ENCODE data around the gene MEIOC.
A peak's percentile ranks its signal among the peaks of the same experiment; 100 is the strongest.

Gene MEIOC

GRCh38 chr17:44623070-44623725 lies 33.1 kb upstream of the MEIOC start:
- no CpG with 5 or more reads among the region's 6 CpGs for WGBS (ENCODE audit: extremely low coverage, insufficient coverage, insufficient read length)
- Histone ChIP-seq H2AK5ac (ENCODE audit: low read length) (no peak overlapping the region), H3K27ac (ENCODE audit: low read depth, low read length) (no peak overlapping the region)

GRCh38 chr17:44627513-44628242 lies 28.6 kb upstream of the MEIOC start:
- H2AFZ ChIP-seq (ENCODE audit: insufficient read depth, low read length, poor library complexity) = no peak overlapping the region
- no peak overlapping the region for H3K9ac ChIP-seq (ENCODE audit: low read length)
- no peak overlapping the region for H4K12ac ChIP-seq (ENCODE audit: low read depth, low read length)
- no peaks in the 10 kb centered on the region for H3K27me3 ChIP-seq (ENCODE audit: insufficient read depth, low read length)
- no peak overlapping the region for H4K8ac ChIP-seq (ENCODE audit: low read depth, low read length)
- H2BK120ac ChIP-seq (ENCODE audit: insufficient read depth, low read length, poor library complexity) = no peak overlapping the region
- no peak overlapping the region for H3K4ac ChIP-seq (ENCODE audit: low read depth, low read length)
- no peaks in the 10 kb centered on the region for H3K36me3 ChIP-seq (ENCODE audit: control insufficient read depth in 1 of 2, insufficient read depth in 2 of 2, low read length in 2 of 2)
- no peaks in the 10 kb centered on the region for H3K79me1 ChIP-seq (ENCODE audit: low read length)
- no peak for DNase-seq
- no peak overlapping the region for H3K4me3 ChIP-seq (ENCODE audit: low read depth, low read length)
- H2AK5ac ChIP-seq (ENCODE audit: low read length) = no peak overlapping the region
- WGBS (ENCODE audit: extremely low coverage, insufficient coverage, insufficient read length) = no CpG with 5 or more reads among the region's 9 CpGs
- no peak overlapping the region for H3K23ac ChIP-seq (ENCODE audit: low read length)
- peaks cover 2 to 6% of the 10 kb centered on the region in 2 experiments for H3K4me1 ChIP-seq (ENCODE audit: control insufficient read depth in 1 of 2, insufficient read depth in 2 of 2, low read length in 2 of 2)
- no peak overlapping the region for H3K14ac ChIP-seq (ENCODE audit: low read length)
- H3K27ac ChIP-seq (ENCODE audit: low read depth, low read length) = no peak overlapping the region
- H3K18ac ChIP-seq (ENCODE audit: low read length) = no peak overlapping the region
- H4K91ac ChIP-seq (ENCODE audit: low read depth, low read length) = peak overlapping the region; percentile 13
- no peak overlapping the region for H2BK12ac ChIP-seq (ENCODE audit: low read length)
- H3K4me2 ChIP-seq (ENCODE audit: low read length) = no peak overlapping the region
- no peaks in the 10 kb centered on the region for H3K9me3 ChIP-seq (ENCODE audit: insufficient read depth, low read depth, low read length)
- H2BK5ac ChIP-seq (ENCODE audit: low read depth, low read length, poor library complexity) = no peak overlapping the region
- no peaks in the 10 kb centered on the region for H3K79me2 ChIP-seq (ENCODE audit: control insufficient read depth, insufficient read depth, low read length, poor library complexity)

More at GRCh38 chr17:44623070-44623725, 33.1 kb upstream of the MEIOC start:
- Histone ChIP-seq H2BK12ac (ENCODE audit: low read length) (no peak overlapping the region), H3K79me2 (ENCODE audit: control insufficient read depth, insufficient read depth, low read length, poor library complexity) (no peaks in the 10 kb centered on the region), H3K14ac (ENCODE audit: low read length) (no peak overlapping the region), H3K23ac (ENCODE audit: low read length) (no peak overlapping the region), H3K18ac (ENCODE audit: low read length) (no peak overlapping the region), H3K27me3 (ENCODE audit: insufficient read depth, low read length) (no peaks in the 10 kb centered on the region), H2BK120ac (ENCODE audit: insufficient read depth, low read length, poor library complexity) (no peak overlapping the region), H2AFZ (ENCODE audit: insufficient read depth, low read length, poor library complexity) (no peak overlapping the region), H3K4ac (ENCODE audit: low read depth, low read length) (no peak overlapping the region), H3K79me1 (ENCODE audit: low read length) (no peaks in the 10 kb centered on the region), H4K8ac (ENCODE audit: low read depth, low read length) (no peak overlapping the region), H3K36me3 (ENCODE audit: control insufficient read depth in 1 of 2, insufficient read depth in 2 of 2, low read length in 2 of 2) (no peaks in the 10 kb centered on the region), H3K9me3 (ENCODE audit: insufficient read depth, low read depth, low read length) (no peaks in the 10 kb centered on the region), H2BK5ac (ENCODE audit: low read depth, low read length, poor library complexity) (no peak overlapping the region), H3K4me3 (ENCODE audit: low read depth, low read length) (no peak overlapping the region), H3K4me2 (ENCODE audit: low read length) (no peak overlapping the region), H3K9ac (ENCODE audit: low read length) (no peak overlapping the region), H4K91ac (ENCODE audit: low read depth, low read length) (no peak overlapping the region), H4K12ac (ENCODE audit: low read depth, low read length) (no peak overlapping the region), H3K4me1 (ENCODE audit: control insufficient read depth in 1 of 2, insufficient read depth in 2 of 2, low read length in 2 of 2) (peaks cover 2 to 5% of the 10 kb centered on the region in 2 experiments)
- DNase-seq = peak in 1 of 2 donors; percentile 17

- H3K4ac ChIP-seq (ENCODE audit: low read depth, low read length) = no peak overlapping the region
- H3K23ac ChIP-seq (ENCODE audit: low read length) = no peak overlapping the region
- no peak for DNase-seq
- H3K4me2 ChIP-seq (ENCODE audit: low read length) = no peak overlapping the region
- H2BK120ac ChIP-seq (ENCODE audit: insufficient read depth, low read length, poor library complexity) = peak overlapping the region; percentile 18
- no peak overlapping the region for H3K14ac ChIP-seq (ENCODE audit: low read length)
- no peak overlapping the region for H2AFZ ChIP-seq (ENCODE audit: insufficient read depth, low read length, poor library complexity)
- H3K79me1 ChIP-seq (ENCODE audit: low read length) = no peaks in the 10 kb centered on the region
- no peak overlapping the region for H2BK5ac ChIP-seq (ENCODE audit: low read depth, low read length, poor library complexity)
- no peaks in the 10 kb centered on the region for H3K36me3 ChIP-seq (ENCODE audit: control insufficient read depth in 1 of 2, insufficient read depth in 2 of 2, low read length in 2 of 2)
- H3K18ac ChIP-seq (ENCODE audit: low read length) = no peak overlapping the region
- no peak overlapping the region for H3K27ac ChIP-seq (ENCODE audit: low read depth, low read length)
- no peak overlapping the region for H3K4me3 ChIP-seq (ENCODE audit: low read depth, low read length)
- H3K9me3 ChIP-seq (ENCODE audit: insufficient read depth, low read depth, low read length) = no peaks in the 10 kb centered on the region
- H4K91ac ChIP-seq (ENCODE audit: low read depth, low read length) = peak overlapping the region; percentile 28
- no CpG with 5 or more reads among the region's 34 CpGs for WGBS (ENCODE audit: extremely low coverage, insufficient coverage, insufficient read length)
- peak overlapping the region; percentile 10 for H4K8ac ChIP-seq (ENCODE audit: low read depth, low read length)
- H2BK12ac ChIP-seq (ENCODE audit: low read length) = peak overlapping the region; percentile 4
- no peaks in the 10 kb centered on the region for H3K79me2 ChIP-seq (ENCODE audit: control insufficient read depth, insufficient read depth, low read length, poor library complexity)
- peaks cover 2 to 6% of the 10 kb centered on the region in 2 experiments for H3K4me1 ChIP-seq (ENCODE audit: control insufficient read depth in 1 of 2, insufficient read depth in 2 of 2, low read length in 2 of 2)
- no peak overlapping the region for H4K12ac ChIP-seq (ENCODE audit: low read depth, low read length)
- no peaks in the 10 kb centered on the region for H3K27me3 ChIP-seq (ENCODE audit: insufficient read depth, low read length)
- no peak overlapping the region for H3K9ac ChIP-seq (ENCODE audit: low read length)
- H2AK5ac ChIP-seq (ENCODE audit: low read length) = no peak overlapping the region
These were observed 27.8 kb upstream of the MEIOC start for GRCh38 chr17:44628243-44629188.

- H4K91ac ChIP-seq (ENCODE audit: low read depth, low read length) = no peak overlapping the region
- H2BK12ac ChIP-seq (ENCODE audit: low read length) = no peak overlapping the region
- H4K12ac ChIP-seq (ENCODE audit: low read depth, low read length) = no peak overlapping the region
- H2BK5ac ChIP-seq (ENCODE audit: low read depth, low read length, poor library complexity) = no peak overlapping the region
- no peak overlapping the region for H3K18ac ChIP-seq (ENCODE audit: low read length)
- no peak overlapping the region for H3K4me3 ChIP-seq (ENCODE audit: low read depth, low read length)
- H3K27ac ChIP-seq (ENCODE audit: low read depth, low read length) = no peak overlapping the region
- no peak overlapping the region for H4K8ac ChIP-seq (ENCODE audit: low read depth, low read length)
- peaks cover 2% of the 10 kb centered on the region for H3K79me1 ChIP-seq (ENCODE audit: low read length)
- no peaks in the 10 kb centered on the region for H3K36me3 ChIP-seq (ENCODE audit: control insufficient read depth in 1 of 2, insufficient read depth in 2 of 2, low read length in 2 of 2)
- H3K4me1 ChIP-seq (ENCODE audit: control insufficient read depth in 1 of 2, insufficient read depth in 2 of 2, low read length in 2 of 2) = peaks cover 2 to 6% of the 10 kb centered on the region in 2 experiments
- no peak overlapping the region for H2AFZ ChIP-seq (ENCODE audit: insufficient read depth, low read length, poor library complexity)
- DNase-seq = no peak
- no peak overlapping the region for H3K4me2 ChIP-seq (ENCODE audit: low read length)
- no peak overlapping the region for H3K14ac ChIP-seq (ENCODE audit: low read length)
- H3K79me2 ChIP-seq (ENCODE audit: control insufficient read depth, insufficient read depth, low read length, poor library complexity) = no peaks in the 10 kb centered on the region
- H3K9ac ChIP-seq (ENCODE audit: low read length) = no peak overlapping the region
- no CpG with 5 or more reads among the region's 13 CpGs for WGBS (ENCODE audit: extremely low coverage, insufficient coverage, insufficient read length)
- H3K9me3 ChIP-seq (ENCODE audit: insufficient read depth, low read depth, low read length) = no peaks in the 10 kb centered on the region
- no peak overlapping the region for H3K4ac ChIP-seq (ENCODE audit: low read depth, low read length)
- H3K27me3 ChIP-seq (ENCODE audit: insufficient read depth, low read length) = no peaks in the 10 kb centered on the region
- H3K23ac ChIP-seq (ENCODE audit: low read length) = no peak overlapping the region
- H2BK120ac ChIP-seq (ENCODE audit: insufficient read depth, low read length, poor library complexity) = no peak overlapping the region
- H2AK5ac ChIP-seq (ENCODE audit: low read length) = no peak overlapping the region
These were observed 27.0 kb upstream of the MEIOC start for GRCh38 chr17:44629314-44629713.

Data from trophoblast cell (in vitro differentiated cells and primary cell).